GM18502 (cell line): ENCODE results near the gene NUP214.
"Not testable (repeated sequence)": the region's sequence is repeated elsewhere in the genome, so short reads cannot be mapped to it uniquely, and the experiment has no call there.

Source experiments
- ATAC-seq: cut with Tn5 transposase; IDR thresholded peaks from one replicate; pipeline ENCODE4 v1.9.1; 2021; ENCODE audit warnings: mild to moderate bottlenecking; ENCODE audit not compliant: unreplicated experiment, poor library complexity

The NUP214 gene

DNA sequence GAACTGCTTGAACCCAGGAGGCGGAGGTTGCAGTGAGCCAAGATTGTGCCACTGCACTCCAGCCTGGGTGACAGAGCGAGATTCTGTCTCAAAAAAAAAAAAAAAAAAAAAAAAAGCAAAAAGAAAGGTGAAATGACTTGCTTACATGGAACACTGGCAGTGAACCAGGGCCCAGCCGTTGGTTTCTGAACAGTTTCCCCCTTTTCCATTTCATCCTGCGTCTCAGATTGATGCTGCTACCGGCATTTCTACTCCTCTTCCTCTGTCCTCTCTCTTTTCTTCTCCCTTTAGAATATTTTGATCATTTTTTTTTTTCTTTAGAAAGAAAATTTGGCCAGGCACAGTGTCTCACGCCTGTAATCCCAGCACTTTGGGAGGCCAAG lies 10.0 kb upstream of the NUP214 start:
- not testable (repeated sequence) for ATAC-seq

DNA sequence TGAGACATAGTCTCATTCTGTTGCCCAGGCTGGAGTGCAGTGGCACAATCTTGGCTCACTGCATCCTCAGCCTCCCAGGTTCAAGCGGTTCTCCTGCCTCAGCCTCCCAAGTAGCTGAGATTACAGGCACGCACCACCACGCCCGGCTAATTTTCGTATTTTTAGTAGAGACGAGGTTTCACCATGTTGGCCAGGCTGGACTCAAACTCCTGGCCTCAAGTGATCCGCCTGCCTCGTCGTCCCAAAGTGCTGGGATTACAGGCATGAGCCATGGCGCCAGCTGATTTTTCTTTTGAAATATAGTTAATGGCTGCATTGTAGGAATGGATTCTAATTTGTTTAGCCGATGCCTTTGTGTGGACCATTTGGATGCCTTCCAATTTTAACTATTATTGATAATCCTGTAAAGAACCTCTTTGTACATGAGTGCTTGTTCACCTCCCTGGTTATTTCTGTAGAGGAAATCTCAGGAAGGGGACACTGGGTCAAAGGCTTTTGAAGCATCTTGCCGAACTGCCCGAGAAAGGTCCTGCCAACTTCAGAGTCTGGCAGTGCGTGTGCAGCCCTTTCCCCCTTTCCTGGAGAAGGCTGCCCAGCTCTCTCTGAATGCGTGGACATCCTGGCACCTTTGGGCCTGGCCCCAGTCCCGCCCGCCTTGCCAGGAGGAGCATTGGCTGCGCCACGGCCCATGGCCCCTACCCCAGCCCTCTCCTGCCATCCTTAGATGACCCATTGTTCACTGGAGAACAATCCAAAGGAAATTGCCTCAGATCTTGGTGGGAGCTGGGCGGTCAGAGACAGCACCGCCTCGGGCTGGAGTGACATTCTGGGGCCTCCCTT lies 8.9 kb upstream of the NUP214 start:
- no peak for ATAC-seq

DNA sequence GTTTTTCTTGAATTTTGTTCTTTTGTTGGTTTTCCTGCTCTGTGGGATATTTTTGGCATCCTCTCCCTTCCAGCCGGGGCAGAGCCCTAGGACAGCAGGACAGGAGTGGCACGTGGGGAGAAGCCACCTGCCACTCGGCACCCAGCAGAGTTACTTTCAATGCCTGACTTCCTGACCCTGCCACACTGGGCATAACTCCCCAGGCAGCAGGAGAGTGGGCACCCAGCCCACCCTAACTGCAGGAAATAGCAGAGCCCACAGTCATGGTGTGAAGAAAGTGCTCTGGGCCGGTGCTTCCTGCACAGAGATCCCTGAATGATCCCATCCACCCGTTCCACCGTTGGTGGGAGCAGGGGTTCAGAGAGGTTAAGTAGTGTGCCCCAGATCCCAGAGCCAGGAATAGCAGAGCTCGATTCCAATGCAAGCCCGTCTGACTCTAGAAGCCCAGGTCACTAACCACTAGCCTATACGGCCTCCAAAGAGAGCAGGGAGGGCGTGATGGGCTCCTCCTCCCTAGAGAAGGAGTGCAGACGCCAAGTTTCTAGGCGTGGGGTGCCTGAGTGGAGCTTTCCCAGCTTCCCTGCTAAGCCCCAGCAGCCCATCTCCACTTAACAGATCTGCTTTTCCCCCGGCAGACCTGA lies 8.1 kb upstream of the NUP214 start:
- no peak for ATAC-seq

DNA sequence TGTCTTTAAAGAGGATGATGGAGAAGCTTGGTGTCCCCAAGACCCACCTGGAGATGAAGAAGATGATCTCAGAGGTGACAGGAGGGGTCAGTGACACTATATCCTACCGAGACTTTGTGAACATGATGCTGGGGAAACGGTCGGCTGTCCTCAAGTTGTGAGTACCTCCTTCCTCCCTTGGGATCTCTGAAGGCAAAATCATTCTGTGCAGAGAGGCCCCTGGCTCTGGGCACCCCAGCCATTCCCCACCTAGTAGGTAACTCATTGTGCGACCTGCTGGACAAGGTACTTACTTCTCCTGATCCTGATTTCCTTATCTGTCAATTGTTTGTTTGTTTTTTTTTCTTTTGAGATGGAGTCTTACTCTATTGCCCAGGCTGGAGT lies 7.6 kb upstream of the NUP214 start:
- ATAC-seq, result no peak

DNA sequence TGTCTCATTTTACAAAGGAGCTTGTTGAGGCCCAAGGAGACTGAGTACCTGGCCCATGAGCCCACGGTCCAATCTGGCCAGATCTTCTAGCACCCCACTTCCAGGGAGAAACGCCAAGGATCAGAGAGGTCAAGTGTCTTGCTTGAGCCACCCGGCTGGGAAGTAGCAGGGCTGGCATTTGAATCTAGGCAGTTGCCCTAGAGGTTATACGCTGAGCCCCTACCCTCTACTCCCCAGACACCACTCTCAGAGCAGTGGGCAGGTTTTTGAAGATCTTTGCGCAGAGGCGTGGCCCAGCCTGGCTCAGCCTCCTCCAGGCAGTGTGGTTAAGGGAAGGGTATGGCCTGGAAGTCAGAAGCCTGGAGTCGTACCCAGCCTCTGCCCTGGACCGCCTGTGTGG lies 5.8 kb upstream of the NUP214 start:
- ATAC-seq, result no peak

DNA sequence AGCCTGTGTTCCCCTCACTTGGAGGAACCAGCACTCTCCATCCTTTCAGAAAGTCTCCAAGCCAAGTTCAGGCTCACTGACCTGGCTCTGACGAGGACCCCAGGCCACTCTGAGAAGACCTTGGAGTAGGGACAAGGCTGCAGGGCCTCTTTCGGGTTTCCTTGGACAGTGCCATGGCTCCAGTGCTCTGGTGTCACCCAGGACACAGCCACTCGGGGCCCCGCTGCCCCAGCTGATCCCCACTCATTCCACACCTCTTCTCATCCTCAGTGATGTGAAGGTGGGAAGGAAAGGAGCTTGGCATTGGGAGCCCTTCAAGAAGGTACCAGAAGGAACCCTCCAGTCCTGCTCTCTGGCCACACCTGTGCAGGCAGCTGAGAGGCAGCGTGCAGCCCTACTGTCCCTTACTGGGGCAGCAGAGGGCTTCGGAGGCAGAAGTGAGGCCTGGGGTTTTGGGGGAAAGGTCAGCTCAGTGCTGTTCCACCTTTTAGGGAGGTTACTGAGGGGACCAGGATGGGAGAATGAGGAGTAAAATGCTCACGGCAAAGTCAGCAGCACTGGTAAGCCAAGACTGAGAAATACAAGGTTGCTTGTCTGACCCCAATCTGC lies 4.7 kb upstream of the NUP214 start:
- ATAC-seq, result no peak

DNA sequence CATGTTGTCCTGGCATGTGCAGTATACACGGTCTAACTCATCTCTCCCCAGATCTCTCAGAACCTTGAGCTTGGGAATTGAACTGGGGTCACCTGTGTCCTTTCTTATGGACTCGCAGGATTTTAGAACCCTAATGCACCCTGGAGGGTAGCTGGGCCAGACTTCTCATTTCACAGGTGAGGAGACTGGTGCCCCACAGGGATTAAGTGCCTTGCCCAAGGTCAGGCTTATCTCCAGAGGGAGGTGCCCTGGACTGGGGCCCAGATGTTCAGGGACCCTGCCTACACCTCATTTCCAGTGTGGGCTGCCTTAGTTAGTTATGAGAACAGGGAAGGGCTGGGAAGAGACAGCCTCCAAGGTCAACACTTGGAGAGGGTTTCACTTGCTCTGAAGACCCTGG lies 4.0 kb upstream of the NUP214 start:
- no peak for ATAC-seq

DNA sequence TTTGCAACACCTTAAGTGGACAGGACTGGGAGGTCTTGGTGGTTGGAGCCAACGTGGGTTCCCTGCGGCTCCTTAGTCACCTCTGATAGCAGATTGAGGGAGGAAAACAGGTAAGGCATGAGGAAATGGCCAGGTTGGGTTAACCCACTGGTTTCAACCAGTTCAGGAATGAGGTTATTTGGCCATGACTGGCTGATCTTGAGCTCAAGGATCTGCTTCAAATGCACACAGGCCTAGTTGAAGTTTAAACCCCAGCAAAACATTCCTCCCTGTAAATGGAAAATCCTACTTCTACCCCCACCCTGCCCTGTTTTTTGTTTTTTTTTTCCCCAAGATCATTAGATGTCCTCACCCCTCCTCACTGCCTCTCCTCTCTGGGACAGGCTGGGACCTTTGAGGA lies 3.2 kb upstream of the NUP214 start:
- ATAC-seq, result no peak

DNA sequence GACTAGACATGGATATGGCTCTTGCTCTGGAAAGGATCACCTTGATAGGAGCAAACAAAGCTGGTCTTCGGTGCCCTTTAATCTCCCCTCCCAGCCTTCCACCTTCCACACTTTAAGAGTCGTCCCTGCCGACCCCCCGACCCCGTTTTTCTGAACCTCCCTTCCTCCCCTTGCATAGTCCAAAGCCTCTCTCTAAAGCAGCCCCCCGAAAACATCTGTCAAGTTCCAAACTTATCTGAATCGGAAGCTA lies 423 bp upstream of the NUP214 start:
- ATAC-seq, result no peak

DNA sequence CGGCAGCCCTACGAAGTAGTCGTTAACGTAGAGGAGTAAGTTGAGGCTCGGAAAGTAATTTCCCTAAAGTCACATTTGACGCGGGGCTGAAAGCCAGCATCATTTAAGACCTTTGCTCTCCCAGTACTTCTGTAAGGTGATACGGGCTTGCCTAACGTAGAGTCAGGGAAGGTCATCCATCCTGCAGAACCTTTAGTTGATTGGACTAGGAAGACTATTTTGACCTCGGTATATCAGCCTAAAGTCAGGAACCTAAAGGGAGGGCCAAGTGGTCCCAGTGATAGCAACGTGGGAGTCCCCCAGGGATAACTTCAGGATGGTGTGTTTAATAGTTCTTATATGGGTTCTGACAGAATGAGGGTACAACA lies 657 bp downstream of the NUP214 start:
- ATAC-seq, result no peak

DNA sequence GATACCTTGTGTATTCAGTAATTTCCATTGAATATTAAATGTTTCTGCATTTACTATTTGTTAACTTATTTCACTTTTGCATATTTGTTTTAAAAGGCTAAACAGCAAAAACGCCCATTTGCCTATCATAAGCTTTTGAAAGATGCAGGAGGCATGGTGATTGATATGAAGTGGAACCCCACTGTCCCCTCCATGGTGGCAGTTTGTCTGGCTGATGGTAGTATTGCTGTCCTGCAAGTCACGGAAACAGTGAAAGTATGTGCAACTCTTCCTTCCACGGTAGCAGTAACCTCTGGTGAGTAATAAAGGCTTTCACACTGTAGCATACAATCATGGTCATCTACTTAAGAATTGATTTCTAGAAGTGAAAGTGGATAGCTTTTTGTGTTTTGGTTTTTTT lies 3.8 kb downstream of the NUP214 start:
- no peak for ATAC-seq

DNA sequence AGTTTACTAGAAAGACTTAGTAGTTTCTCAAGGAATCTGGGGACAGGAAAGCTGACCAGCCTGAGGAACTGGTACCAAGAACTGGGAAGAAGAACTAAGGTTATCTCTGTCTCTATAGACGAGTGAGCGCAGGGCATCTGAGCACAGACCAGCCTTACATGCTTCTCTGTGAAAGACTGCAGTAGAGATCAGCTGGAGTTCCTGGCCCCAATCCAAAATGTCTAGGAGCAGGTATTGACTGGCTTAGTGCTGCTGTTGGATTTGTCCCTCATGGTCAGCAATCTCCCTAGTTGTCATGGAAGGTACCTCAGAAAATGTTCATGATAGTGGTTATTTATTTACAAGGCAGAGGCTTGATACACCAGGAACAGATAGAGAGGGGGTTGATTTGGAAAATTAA lies 13.3 kb downstream of the NUP214 start:
- ATAC-seq, result no peak

DNA sequence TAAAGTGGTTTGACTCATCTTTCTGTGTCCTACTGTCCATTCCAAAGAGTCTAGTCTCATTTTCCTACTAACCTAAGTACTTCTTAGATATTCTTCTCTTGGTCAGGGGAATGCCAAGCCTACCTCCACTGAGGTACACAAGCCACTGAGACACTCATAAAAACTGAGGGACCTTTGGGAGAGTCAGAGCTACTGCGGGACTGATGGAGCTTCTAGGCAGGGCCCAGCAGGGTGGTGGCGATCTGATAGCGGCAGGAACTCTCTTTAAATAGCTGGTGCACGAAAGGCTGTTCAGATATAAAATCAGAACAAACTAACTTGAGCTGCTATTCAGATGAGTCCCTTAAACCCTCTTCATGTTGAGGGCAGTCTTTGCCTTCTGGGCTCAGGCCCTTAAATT lies 14.7 kb downstream of the NUP214 start:
- ATAC-seq, result no peak

DNA sequence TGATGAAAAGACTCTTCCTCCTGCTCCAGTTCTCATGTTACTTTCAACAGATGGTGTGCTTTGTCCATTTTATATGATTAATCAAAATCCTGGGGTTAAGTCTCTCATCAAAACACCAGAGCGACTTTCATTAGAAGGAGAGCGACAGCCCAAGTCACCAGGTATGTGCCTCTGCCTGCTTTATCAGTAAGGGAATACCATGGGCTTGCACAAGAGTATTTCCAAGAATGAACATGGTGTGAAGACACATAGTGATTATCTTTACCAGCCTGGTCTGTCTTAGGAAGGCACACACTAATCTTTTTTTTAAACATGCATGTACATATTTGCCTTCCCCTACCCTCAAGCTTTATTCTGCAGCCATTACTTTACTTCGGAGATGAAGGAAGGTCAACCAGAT lies 15.2 kb downstream of the NUP214 start:
- no peak for ATAC-seq

DNA sequence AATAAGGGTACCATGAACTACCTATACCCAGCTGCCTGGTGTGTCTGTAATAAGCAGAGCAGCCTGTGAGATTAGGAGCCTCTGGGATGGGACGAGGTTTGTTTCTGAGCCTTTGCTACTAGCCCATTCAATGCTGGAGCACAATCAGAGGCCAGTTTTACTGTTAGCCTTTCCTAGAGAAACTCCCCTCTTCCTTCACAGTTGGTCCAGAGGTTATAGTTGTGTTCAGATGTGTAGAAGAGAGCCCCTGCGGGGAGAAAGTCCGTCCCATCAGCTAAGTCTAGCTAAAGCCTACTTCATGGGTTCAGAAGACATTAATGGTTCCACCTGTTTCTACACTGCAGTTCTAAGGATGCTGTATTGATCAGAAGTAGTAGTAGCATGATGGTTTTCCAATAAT lies 16.8 kb downstream of the NUP214 start:
- no peak for ATAC-seq

DNA sequence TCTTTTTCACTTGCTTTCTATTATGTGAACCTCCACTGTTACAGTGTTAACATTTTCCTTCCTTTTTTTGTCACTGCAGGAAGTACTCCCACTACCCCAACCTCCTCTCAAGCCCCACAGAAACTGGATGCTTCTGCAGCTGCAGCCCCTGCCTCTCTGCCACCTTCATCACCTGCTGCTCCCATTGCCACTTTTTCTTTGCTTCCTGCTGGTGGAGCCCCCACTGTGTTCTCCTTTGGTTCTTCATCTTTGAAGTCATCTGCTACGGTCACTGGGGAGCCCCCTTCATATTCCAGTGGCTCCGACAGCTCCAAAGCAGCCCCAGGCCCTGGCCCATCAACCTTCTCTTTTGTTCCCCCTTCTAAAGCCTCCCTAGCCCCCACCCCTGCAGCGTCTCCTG lies 18.8 kb downstream of the NUP214 start:
- ATAC-seq, result no peak

DNA sequence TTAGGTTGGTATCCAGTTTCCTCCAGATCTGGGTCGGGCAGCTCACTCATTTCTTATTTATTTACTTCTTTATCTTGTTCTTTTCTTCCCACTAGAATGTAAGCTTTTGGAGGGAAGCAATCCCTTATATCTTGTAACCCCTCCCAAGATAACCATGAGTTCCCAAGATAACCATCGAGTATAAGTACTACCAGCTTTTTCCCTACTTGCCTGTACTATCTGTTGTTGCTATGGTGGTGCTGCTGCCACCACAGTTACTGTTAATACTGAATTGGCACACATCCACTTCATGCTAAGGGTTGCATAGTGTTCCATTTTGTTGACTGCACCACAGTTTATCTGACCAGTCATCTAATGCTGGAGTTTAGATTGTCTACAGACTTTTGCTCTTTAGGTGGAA lies 19.9 kb downstream of the NUP214 start:
- no peak for ATAC-seq

DNA sequence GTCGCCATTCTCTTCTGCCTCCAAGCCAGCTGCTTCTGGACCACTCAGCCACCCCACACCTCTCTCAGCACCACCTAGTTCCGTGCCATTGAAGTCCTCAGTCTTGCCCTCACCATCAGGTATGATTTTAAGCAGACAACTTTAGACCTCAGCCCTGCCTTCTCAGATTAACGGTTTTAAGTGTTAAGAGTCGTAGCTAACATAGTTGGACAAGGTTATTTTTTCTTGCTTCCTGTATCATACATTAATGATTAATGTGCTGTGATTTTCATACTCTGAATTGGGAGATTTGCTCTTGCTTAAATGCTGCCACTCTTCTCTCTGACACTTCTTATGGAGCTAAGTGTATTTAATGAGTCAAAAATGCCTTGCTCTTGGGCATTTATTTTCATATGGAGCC lies 20.8 kb downstream of the NUP214 start:
- no peak for ATAC-seq

DNA sequence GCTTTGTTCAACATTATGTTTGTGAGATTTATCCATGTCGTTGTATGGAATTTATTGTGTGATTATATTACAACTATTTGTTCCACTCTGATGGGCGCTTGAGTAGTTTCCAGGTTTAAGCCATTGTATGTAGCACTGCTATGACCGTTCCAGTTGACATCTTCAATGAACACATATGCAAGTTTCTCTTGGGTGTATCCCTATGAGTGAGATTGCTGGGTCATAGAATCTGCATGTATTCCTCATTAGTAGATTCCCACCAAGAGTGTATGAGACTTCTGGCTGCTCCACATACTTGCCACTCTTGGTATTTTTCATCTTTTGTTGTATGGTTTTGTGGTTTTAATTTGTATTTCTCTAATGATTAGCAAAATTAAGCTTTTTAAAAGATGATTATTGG lies 22.9 kb downstream of the NUP214 start:
- ATAC-seq, result no peak

DNA sequence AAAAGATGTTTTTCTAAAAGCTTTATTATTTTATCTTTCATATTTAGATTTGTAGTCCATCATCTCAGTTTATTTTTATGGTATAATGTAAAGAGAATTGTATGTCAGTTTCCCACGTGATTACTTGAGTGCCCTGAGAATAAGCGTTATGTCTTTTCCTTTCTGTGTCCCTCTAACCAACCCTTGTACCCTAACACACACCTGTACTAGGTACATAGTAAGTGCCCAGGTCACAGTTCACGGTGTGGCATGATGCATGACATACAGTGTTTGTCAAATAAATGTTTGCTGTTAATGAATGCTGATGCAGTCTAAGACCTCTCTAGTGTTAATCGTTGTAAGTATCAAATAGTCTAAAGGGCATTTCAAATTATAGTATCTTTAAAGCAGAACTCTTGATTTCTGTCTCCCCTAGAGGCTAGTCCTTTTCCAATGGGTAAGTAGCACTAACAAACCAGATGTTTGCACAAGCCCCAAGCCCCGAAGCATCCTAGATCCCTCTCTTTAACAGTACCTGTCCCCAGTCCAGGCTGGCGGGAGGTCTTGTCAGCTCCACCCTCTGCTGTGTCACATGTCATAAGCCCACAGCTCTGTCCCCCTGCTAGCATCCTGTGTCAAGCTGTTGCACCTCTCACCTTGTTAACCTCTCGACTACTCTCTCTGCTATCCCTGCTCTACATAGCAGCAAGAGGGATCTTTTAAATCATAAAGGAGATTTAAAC lies 23.7 kb downstream of the NUP214 start:
- ATAC-seq, result no peak

DNA sequence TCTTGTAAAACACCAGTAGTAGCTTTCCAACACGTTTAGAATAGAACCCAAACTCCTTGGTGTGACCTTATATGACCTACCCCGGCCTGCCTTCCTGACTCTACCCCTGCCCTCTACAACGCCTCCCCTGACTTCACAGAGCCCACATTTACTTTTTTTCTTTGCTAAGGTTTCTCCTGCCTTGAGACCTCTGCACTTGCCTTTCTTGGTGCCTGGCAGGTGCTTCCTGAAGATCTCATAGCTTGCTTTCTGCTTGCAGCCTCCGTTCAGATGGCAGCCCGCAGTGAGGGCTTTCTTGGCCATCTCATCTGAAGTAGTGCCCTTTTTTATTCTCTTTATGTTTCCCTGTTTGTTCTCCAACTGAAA lies 24.3 kb downstream of the NUP214 start:
- no peak for ATAC-seq

DNA sequence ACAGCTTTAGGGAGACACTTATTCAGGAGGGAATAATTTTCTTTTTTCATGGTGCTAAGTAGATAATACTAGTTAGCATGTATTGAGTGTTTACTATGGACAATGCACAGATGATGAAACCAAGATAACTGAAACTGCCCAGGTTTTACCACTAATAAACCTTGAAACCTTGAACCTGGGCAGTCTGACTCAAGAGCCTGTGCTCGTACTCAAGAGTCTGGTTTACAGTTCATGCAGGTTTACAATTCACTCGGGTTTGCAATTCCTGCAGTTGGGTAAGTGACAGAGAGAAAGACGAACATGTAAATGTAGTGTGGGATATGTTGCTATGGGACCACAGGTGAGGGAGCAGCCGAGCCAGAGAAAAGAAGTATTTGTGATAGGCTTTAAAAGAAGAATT lies 28.2 kb downstream of the NUP214 start:
- ATAC-seq, result no peak
